ENCODE results near the gene ATP5F1C.

ATP5F1C gene

GRCh38 chr10:7853226-7853842 is 65.4 kb downstream of the ATP5F1C start:
- DNase-seq = no peak

DNA sequence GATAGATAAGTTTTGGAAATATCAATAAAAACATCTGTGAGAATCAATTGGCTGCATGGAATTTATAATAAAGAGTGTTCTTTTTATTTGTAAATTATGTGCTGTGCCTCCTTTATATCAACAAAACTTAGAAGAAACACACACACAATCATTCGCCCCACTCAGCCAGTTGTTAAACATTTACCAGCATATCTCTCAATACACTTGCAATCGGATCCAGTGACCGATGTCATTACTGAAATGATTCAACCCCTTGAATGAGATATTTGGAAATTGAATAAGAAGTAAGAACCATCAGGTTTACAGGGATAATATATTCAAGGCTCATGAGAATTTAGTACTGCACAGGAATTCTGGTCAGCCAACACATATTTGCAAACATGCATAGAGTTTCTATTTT is 65.9 kb downstream of the ATP5F1C start:
- no peak for DNase-seq

GRCh38 chr10:7855205-7855604 is 67.2 kb downstream of the ATP5F1C start:
- DNase-seq = no peak

GRCh38 chr10:7856678-7857077 is 68.7 kb downstream of the ATP5F1C start:
- no peak for DNase-seq

DNA sequence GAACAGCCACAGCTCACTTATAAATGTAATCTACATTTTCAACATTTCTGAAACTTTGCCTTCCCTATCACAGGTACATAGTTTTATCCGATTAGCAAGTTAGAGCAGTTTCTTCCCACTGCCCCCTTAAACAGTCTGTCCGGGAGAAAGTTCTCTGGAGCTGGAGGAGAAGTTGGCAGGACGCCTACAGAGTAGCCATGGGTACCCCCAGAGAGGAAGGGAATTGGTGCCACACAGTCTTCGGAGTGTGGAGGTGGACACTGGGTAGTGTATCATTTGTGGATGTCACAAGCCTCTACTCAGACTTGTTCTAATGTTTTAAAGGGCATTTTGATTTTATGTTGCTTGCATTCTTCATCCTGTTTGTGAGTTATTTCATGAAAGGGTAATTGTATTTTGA is 69.3 kb downstream of the ATP5F1C start:
- no peak for DNase-seq
